WTC11 (cell line): Measurements from ENCODE around the gene C1orf167. TPM values are rescaled to one million over a fixed set of nuclear protein-coding genes. Genes with fewer than 3 reads are reported as not detected.

Source experiments
- ATAC-seq: fragments of 200-7000 bp; cut with Tn5 transposase; 2 replicates; pipeline ENCODE4 v1.10.0; 2021; ENCODE audit warnings: mild to moderate bottlenecking, moderate library complexity
- CTCF ChIA-PET: fragments of 300-600 bp; sonication (Branson Sonifier 250); formaldehyde crosslinking; loops from one replicate; lab custom pipeline; 2021; ENCODE audit warnings: antibody characterized with exemption; lab: Charles Lee
- POLR2A ChIA-PET: fragments of 350-600 bp; sonication (Branson Sonifier 250); formaldehyde crosslinking; loops from one replicate; lab custom pipeline; 2021; ENCODE audit warnings: antibody characterized with exemption; lab: Charles Lee
- DNase-seq: peaks from one replicate; pipeline ENCODE4 v3.0.0; 2021; ENCODE audit warnings: low spot score
- H3K27ac Mint-ChIP-seq: 2 replicates; pipeline ENCODE4 v1.8.0; 2021; ENCODE audit warnings: mixed read lengths
- H3K27me3 Mint-ChIP-seq: 2 replicates; pipeline ENCODE4 v1.8.0; 2021; ENCODE audit warnings: low read depth, mild to moderate bottlenecking, moderate library complexity, mixed read lengths
- H3K36me3 Mint-ChIP-seq: 2 replicates; pipeline ENCODE4 v1.8.0; 2021; ENCODE audit warnings: mixed read lengths
- H3K4me1 Mint-ChIP-seq: 2 replicates; pipeline ENCODE4 v1.8.0; 2022; ENCODE audit warnings: mixed read lengths
- H3K4me3 Mint-ChIP-seq: 2 replicates; pipeline ENCODE4 v1.8.0; 2021; ENCODE audit warnings: mild to moderate bottlenecking, moderate library complexity, mixed read lengths
- H3K9me3 Mint-ChIP-seq: 2 replicates; pipeline ENCODE4 v1.8.0; 2021; ENCODE audit warnings: mixed read lengths
- CTCF ChIP-seq: fragments of 200-600 bp; IDR thresholded peaks from 2 replicates; pipeline ENCODE4 v1.8.0; 2022; ENCODE audit warnings: antibody characterized with exemption
- ERG ChIP-seq: fragments of 250-450 bp; sonication (Bioruptor Pico); IDR thresholded peaks from 2 replicates; pipeline ENCODE4 v1.8.0; 2021; ENCODE audit warnings: mild to moderate bottlenecking
- ESRRA ChIP-seq: sonication (generic); formaldehyde crosslinking; IDR thresholded peaks from 2 replicates; pipeline ENCODE4 v1.8.1; 2022; ENCODE audit warnings: mild to moderate bottlenecking, missing genetic modification reagents, borderline replicate concordance
- HMGA2 ChIP-seq: fragments of 250-450 bp; sonication (Bioruptor Pico); IDR thresholded peaks from 2 replicates; pipeline ENCODE4 v1.4.0; 2021; ENCODE audit warnings: mild to moderate bottlenecking, moderate library complexity
- MLX ChIP-seq: sonication (generic); formaldehyde crosslinking; IDR thresholded peaks from 2 replicates; pipeline ENCODE4 v1.8.1; 2023; ENCODE audit warnings: mild to moderate bottlenecking, missing genetic modification reagents, moderate library complexity
- NFATC4 ChIP-seq: fragments of 250-450 bp; sonication (Bioruptor Pico); IDR thresholded peaks from 2 replicates; pipeline ENCODE4 v1.9.0; 2021; ENCODE audit warnings: mild to moderate bottlenecking
- NFE2L1 ChIP-seq: sonication (generic); formaldehyde crosslinking; IDR thresholded peaks from 2 replicates; pipeline ENCODE4 v1.8.1; 2023; ENCODE audit warnings: missing genetic modification reagents
- NFYB ChIP-seq: sonication (generic); formaldehyde crosslinking; conservative IDR thresholded peaks from 2 replicates; pipeline ENCODE4 v1.8.0; 2022; ENCODE audit warnings: low read depth, missing genetic modification reagents
- PRRX2 ChIP-seq: fragments of 250-450 bp; sonication (Bioruptor Pico); IDR thresholded peaks from 2 replicates; pipeline ENCODE4 v1.8.0; 2021; ENCODE audit warnings: mild to moderate bottlenecking
- ZBTB43 ChIP-seq: sonication (generic); formaldehyde crosslinking; IDR thresholded peaks from 2 replicates; pipeline ENCODE4 v1.8.1; 2023; ENCODE audit warnings: mild to moderate bottlenecking, missing genetic modification reagents
- ZNF396 ChIP-seq: fragments of 250-450 bp; sonication (Bioruptor Pico); IDR thresholded peaks from 2 replicates; pipeline ENCODE4 v1.8.0; 2021; ENCODE audit warnings: mild to moderate bottlenecking, moderate library complexity, borderline replicate concordance
- ZSCAN18 ChIP-seq: fragments of 250-450 bp; sonication (Bioruptor Pico); IDR thresholded peaks from 2 replicates; pipeline ENCODE4 v2.1.2; 2022; ENCODE audit warnings: mild to moderate bottlenecking, moderate library complexity
- total RNA-seq: library from RNA; stranded (reverse); gene quantifications from 3 replicates; pipeline ENCODE4 v1.2.3, GENCODE V29; 2021
- TF ChIP-seq, protein P1 (sequence below): sonication (generic); formaldehyde crosslinking; IDR thresholded peaks from 2 replicates; pipeline ENCODE4 v1.8.1; 2022; ENCODE audit warnings: low read depth, missing genetic modification reagents, borderline replicate concordance
- TF ChIP-seq, protein P2 (sequence below): fragments of 250-450 bp; sonication (Bioruptor Pico); conservative IDR thresholded peaks from 2 replicates; pipeline ENCODE4 v1.9.0; 2021; ENCODE audit warnings: mild to moderate bottlenecking

The C1orf167 gene
- total RNA-seq, 1 experiment from 2014 or later, result 1.2 TPM

DNA sequence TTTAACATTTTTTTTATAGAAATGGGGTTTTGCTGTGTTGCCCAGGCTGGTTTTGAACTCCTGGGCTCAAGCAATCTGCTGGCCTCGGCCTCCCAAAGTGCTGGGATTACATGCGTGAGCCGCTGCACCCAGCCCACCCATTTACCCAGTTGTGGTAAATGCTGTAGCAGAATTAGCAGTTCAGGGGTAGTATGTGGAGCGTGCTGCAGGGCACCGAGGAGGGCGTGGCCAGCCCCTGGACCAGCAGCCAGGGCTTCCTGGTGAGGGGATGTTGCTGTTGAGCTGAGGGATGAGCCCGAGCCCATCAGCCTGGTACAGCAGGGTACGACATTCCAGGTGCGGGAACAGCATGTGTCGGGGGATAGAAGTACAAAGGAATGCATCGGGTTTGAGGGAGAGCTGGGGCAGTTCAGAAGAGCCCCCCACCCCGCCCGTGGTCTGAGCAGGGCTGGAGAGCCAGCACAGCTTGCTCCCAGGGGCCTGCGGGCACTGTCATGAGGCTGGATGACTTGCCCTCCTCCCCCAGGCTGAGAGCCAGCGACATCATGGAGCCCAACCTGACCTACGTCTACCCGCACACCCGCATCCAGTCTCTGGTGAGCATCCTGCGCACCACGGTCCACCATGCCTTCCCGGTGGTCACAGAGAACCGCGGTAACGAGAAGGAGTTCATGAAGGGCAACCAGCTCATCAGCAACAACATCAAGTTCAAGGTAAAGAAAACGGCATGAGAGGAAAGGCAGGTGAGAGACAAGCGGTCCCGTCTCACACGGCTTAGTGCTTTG lies 73.6 kb downstream of the C1orf167 start:
- ChIA-PET POLR2A (no interaction called here), CTCF (interaction anchor here (0.6 kb wide), 1 partner anchor 11 kb away, joined by 3 read pairs; no protein-coding TSS in a partner anchor)
- Mint-ChIP-seq H3K4me3 (no peak overlapping the region), H3K27me3 (no peaks in the 10 kb centered on the region), H3K9me3 (no peaks in the 10 kb centered on the region), H3K4me1 (no peaks in the 10 kb centered on the region), H3K27ac (no peak overlapping the region), H3K36me3 (peaks cover 69% of the 10 kb centered on the region)
- DNase-seq (no peak), ATAC-seq (no peak)
- TF ChIP-seq ZSCAN18 (CRISPR knock-in tag), result no peak
- no peak for TF ChIP-seq NFATC4 (CRISPR knock-in tag)
- no peak for TF ChIP-seq ZBTB43 (CRISPR knock-in tag)
- no peak for TF ChIP-seq ERG
- TF ChIP-seq, all 79 proteins: peak for 0

DNA sequence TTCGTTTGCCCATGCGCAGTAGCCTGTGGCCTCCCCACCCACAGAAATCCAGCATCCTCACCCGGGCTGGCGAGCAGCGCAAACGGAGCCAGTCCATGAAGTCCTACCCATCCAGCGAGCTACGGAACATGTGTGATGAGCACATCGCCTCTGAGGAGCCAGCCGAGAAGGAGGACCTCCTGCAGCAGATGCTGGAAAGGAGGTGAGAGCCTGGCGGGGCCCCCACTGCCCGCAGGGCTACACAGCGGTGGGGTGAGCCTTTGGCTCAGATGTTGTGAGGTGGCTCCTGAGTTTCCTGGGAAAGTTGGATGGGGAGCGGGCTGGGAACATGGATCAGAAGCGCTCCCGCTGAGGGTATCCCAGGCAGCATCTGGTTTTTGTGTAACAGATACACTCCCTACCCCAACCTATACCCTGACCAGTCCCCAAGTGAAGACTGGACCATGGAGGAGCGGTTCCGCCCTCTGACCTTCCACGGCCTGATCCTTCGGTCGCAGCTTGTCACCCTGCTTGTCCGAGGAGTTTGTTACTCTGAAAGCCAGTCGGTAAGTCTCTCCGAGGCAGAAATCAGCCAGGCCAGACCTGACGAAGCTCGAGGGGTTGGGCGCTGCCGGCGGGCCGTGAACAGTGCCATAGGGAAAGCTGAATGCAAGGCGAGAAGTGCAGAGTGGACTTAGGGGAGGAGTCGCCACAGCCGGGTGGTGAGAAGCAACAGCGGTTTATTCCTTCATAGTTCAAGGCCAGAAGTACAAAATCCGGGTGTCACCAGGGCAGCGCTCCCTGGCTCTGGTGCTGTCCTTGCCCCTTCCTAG lies 75.2 kb downstream of the C1orf167 start:
- DNase-seq, result no peak
- no peak overlapping the region for H3K27ac Mint-ChIP-seq
- CTCF ChIA-PET, result interaction anchor here (1.2 to 3.0 kb wide), 8 partner anchors 22 to 799 kb away, joined by 4 to 44 read pairs (median 11); partner anchors contain the start of genes MFN2 and NPPB
- no peaks in the 10 kb centered on the region for H3K27me3 Mint-ChIP-seq
- peaks cover 76% of the 10 kb centered on the region for H3K36me3 Mint-ChIP-seq
- no peak overlapping the region for H3K4me3 Mint-ChIP-seq
- TF ChIP-seq, protein P1, sequence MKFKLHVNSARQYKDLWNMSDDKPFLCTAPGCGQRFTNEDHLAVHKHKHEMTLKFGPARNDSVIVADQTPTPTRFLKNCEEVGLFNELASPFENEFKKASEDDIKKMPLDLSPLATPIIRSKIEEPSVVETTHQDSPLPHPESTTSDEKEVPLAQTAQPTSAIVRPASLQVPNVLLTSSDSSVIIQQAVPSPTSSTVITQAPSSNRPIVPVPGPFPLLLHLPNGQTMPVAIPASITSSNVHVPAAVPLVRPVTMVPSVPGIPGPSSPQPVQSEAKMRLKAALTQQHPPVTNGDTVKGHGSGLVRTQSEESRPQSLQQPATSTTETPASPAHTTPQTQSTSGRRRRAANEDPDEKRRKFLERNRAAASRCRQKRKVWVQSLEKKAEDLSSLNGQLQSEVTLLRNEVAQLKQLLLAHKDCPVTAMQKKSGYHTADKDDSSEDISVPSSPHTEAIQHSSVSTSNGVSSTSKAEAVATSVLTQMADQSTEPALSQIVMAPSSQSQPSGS (CRISPR knock-in tag), result no peak
- TF ChIP-seq ZNF396 (CRISPR knock-in tag), result no peak
- TF ChIP-seq, protein P2, sequence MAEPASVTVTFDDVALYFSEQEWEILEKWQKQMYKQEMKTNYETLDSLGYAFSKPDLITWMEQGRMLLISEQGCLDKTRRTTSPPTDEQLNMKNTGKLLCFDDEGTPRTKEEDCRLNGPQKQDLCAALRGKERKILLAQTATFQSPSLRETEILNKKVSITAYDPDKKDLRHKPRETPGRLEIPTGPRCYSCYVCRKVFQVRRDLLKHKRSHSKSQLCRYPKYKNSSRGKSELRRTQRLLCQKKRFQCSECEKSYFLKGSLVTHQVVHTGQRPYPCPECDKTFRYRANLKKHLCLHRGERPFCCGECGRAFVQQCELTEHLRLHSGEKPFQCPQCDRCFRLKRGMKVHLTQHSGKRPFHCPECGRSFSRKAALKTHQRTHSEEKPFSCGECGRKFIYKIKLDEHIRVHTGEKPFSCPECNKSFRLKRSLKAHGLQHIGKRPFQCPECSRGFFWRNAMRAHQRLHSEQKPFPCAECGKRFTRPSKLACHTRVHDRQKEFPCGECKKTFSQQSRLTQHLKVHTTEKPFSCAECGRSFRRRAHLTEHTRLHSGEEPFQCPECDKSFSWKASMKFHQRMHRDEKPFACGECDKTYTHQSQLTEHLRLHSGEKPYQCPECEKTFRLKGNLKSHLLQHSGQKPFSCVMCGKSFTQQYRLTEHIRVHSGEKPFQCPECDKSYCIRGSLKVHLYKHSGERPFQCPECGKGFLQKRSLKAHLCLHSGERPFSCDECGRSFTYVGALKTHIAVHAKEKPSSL, result no peak
- TF ChIP-seq CTCF, result no peak
- TF ChIP-seq PRRX2 (CRISPR knock-in tag), result no peak
- TF ChIP-seq HMGA2 (CRISPR knock-in tag), result no peak
- TF ChIP-seq NFE2L1 (CRISPR knock-in tag), result no peak
- no peak for TF ChIP-seq ZSCAN18 (CRISPR knock-in tag)
- TF ChIP-seq MLX (CRISPR knock-in tag), result no peak
- TF ChIP-seq NFYB (CRISPR knock-in tag), result no peak
- no peak for TF ChIP-seq ESRRA (CRISPR knock-in tag)
- ATAC-seq, result no peak
- H3K9me3 Mint-ChIP-seq, result no peaks in the 10 kb centered on the region
- POLR2A ChIA-PET, result no interaction called here
- H3K4me1 Mint-ChIP-seq, result no peaks in the 10 kb centered on the region
